Measurements from ENCODE around the gene SLC25A48.
"Not testable (repeated sequence)": the region's sequence is repeated elsewhere in the genome, so short reads cannot be mapped to it uniquely, and the experiment has no call there.

The SLC25A48 gene

GRCh38 chr5:135830384-135830700, 4.1 kb upstream of the SLC25A48 start:
- no peak for DNase-seq

- DNase-seq = no peak
These were observed 3.6 kb upstream of the SLC25A48 start for GRCh38 chr5:135830876-135831275.

- no peak for DNase-seq
These were observed 3.0 kb upstream of the SLC25A48 start for GRCh38 chr5:135831439-135831838.

- no peak for DNase-seq
These were observed 2.5 kb upstream of the SLC25A48 start for GRCh38 chr5:135831851-135832555.

- no peak for DNase-seq
These were observed 1.2 kb upstream of the SLC25A48 start for GRCh38 chr5:135832941-135833920.

- DNase-seq = no peak
These were observed 363 bp upstream of the SLC25A48 start for GRCh38 chr5:135833961-135834638.

- DNase-seq = no peak
These were observed 1.3 kb downstream of the SLC25A48 start for GRCh38 chr5:135835766-135836165.

- DNase-seq = not testable (repeated sequence)
These were observed 3.9 kb downstream of the SLC25A48 start for GRCh38 chr5:135838395-135838794.

- DNase-seq = no peak
These were observed 5.1 kb downstream of the SLC25A48 start for GRCh38 chr5:135839566-135839965.

GRCh38 chr5:135840959-135841358, 6.5 kb downstream of the SLC25A48 start:
- no peak for DNase-seq

GRCh38 chr5:135842737-135843136, 8.3 kb downstream of the SLC25A48 start:
- no peak for DNase-seq

- no peak for DNase-seq
These were observed 9.3 kb downstream of the SLC25A48 start for GRCh38 chr5:135843571-135844337.

GRCh38 chr5:135846311-135846710, 11.8 kb downstream of the SLC25A48 start:
- DNase-seq = no peak

- no peak for DNase-seq
These were observed 13.5 kb downstream of the SLC25A48 start for GRCh38 chr5:135847976-135848375.

GRCh38 chr5:135850231-135850630, 15.8 kb downstream of the SLC25A48 start:
- no peak for DNase-seq

- no peak for DNase-seq
These were observed 16.2 kb downstream of the SLC25A48 start for GRCh38 chr5:135850671-135851070.

GRCh38 chr5:135851186-135851914, 16.9 kb downstream of the SLC25A48 start:
- DNase-seq = no peak

- DNase-seq = no peak
These were observed 17.7 kb downstream of the SLC25A48 start for GRCh38 chr5:135851915-135852845.

GRCh38 chr5:135857630-135858311, 23.3 kb downstream of the SLC25A48 start:
- DNase-seq = no peak

GRCh38 chr5:135859186-135859585, 24.7 kb downstream of the SLC25A48 start:
- DNase-seq = not testable (repeated sequence)

Data from CD4-positive, alpha-beta T cell treated with Interleukin-4 for 1 hour (primary cell).